GM11168 (cell line): ENCODE results near the gene INPP4B.
"Not testable (repeated sequence)": the region's sequence is repeated elsewhere in the genome, so short reads cannot be mapped to it uniquely, and the experiment has no call there.

ENCODE experiments used
- in situ Hi-C: fragments of 300-500 bp; cut with MboI; formaldehyde crosslinking; loops from one replicate; pipeline ENCODE4 v1.12.0; 2022; ENCODE audit warnings: low sequenced_read_pairs; ENCODE audit not compliant: unreplicated experiment

INPP4B gene

GRCh38 chr4:142081025-142081424 lies 765.1 kb downstream of the INPP4B start:
- in situ Hi-C loops, result no loop called here

GRCh38 chr4:142079959-142080358 lies 766.1 kb downstream of the INPP4B start:
- in situ Hi-C loops, result no loop called here

DNA sequence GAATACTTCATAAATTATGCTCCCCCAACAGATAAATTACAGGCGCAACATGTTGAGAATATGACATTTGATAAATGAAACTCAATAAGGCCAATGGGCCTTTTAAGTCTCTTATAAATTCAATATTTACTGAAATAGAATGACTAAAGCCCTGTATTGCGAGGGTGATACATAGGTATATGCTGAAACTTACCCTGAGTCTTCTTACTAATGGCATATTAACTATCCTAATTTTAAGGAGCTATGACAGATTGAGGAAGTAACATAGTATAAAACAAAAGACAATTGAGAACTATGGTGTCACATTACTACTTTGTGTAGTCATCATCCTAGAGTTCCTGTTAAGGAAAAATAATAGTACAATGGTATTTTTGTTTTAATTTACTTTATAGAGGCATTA lies 769.1 kb downstream of the INPP4B start:
- in situ Hi-C loops, result no loop called here

- in situ Hi-C loops, result not testable (repeated sequence)
Observed at GRCh38 chr4:142068304-142068703, 777.8 kb downstream of the INPP4B start.

- in situ Hi-C loops, result not testable (repeated sequence)
Observed at GRCh38 chr4:142066562-142066961, 779.5 kb downstream of the INPP4B start.

DNA sequence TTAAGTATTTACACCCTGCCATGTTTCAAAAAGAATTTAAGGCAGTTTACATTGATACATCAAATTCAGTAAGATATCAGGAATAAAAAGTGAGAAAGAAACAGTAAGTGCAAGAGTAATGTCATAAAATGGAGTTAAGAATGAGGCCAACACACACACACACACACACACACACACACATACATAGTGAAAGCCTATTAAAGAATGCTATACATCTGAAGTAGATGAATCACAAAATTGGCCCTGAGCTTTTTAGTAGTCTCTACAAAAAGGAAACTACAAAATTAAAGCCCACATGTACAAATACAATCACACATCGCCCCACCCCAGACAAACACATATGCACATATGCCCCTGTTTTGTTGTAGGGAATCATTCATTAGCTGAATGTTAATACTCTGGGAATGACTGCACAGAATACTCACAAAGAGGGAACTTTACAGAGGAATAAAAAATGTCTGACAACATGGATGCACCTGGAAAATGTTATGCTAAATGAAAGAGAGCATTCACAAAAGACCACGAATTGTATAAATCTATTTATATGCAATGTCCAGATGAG lies 780.9 kb downstream of the INPP4B start:
- in situ Hi-C loops, result no loop called here

GRCh38 chr4:142064181-142064580 lies 781.9 kb downstream of the INPP4B start:
- in situ Hi-C loops, result no loop called here

DNA sequence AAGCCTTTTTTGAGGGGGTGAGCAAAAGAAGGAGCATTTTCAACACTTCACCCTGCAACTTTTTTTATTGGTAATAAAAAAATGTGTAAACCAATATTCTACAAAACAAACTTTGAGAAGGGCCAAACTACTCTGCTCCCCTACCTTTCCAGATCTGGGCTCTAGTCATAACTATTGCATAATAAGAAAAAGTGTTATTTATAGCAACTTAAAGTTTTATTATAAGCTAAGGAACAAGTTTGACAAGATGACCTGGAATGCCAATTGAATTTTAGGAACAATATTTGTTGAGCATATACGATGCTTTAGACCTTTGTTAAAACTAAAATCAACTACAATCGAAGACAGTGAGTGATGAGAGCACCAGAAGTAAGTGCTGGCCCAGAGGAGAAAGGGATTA lies 800.1 kb downstream of the INPP4B start:
- in situ Hi-C loops, result no loop called here

- in situ Hi-C loops, result no loop called here
Observed at GRCh38 chr4:142044271-142044670, 801.8 kb downstream of the INPP4B start.

GRCh38 chr4:142043509-142043908 lies 802.6 kb downstream of the INPP4B start:
- in situ Hi-C loops, result no loop called here

DNA sequence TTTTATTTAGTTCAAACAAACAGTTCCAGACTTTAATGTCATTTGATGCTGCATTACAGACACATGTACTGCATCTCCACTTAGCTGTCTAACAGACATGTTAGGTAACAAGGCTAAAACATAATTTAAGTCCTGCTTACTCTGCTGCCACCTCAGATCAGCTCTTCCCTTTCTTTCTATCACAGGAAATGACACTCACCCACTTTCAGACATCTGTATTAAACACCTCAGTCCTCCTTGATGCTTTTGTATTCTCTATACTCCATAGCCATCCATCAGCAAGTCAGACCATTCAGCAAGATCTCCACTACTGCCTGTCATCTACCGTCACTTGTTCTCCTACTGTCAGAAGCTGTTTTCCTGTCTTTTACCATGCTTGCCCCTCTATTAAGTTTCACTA lies 804.3 kb downstream of the INPP4B start:
- in situ Hi-C loops, result no loop called here

DNA sequence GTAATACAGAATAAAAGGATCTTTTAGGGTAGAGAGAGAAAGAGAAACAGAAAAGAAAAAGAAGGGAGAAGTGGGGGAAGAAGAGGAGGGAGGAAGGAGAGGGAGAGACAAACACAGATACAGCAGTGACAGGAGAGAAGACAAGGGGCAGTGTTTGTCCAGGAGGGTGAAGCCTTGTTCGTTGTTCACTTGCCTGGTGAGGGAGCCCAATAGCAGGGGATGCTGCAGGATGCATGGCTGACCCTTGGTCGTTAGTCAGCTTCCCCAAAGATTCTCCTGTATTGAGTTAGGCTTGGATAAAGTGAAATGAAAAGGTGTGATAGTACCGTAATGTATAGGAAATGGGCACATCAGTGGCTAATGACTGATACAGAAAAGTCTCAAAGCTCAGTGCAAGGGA lies 806.1 kb downstream of the INPP4B start:
- in situ Hi-C loops, result no loop called here

- in situ Hi-C loops, result no loop called here
Observed at GRCh38 chr4:142036795-142037583, 809.1 kb downstream of the INPP4B start.

DNA sequence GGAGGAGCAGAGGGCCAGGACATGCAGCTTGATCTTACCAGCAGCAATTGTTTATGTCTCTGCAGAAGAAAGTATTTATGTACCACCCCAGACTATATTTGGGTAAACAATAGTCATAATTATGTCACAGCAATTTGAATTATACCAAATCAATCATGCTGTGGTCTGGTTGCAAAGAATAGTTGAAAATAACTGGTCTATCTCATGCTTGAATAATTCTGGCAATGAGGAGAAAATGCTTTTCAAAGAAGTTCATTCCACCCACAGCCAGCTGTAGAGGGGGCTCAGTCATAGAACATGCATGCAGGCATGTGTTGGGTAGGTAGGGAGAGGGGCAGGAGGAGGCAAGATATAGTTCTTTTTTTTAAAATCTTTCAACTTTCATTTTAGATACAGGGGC lies 810.5 kb downstream of the INPP4B start:
- in situ Hi-C loops, result no loop called here

DNA sequence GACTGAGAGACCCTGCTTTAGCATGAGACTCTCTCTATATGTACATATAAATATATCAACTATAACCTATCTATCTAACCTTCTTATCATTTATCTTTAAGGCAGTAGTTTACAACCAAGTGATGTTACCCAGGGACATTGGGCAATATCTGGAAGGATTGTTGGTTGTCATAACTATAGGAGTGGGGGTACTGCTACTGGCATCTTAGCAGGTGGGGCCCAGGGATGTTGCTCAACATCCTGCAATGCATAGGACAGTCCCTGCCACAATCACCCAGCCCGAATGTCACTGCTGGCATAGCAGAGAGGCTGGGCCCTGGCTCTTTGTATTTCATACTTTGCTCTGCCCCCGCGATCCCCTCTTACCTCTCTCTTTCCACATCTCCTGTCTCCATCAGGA lies 812.0 kb downstream of the INPP4B start:
- in situ Hi-C loops, result no loop called here

- in situ Hi-C loops, result no loop called here
Observed at GRCh38 chr4:142030010-142030409, 816.1 kb downstream of the INPP4B start.

GRCh38 chr4:142021761-142022160 lies 824.3 kb downstream of the INPP4B start:
- in situ Hi-C loops, result no loop called here

GRCh38 chr4:142021181-142021580 lies 824.9 kb downstream of the INPP4B start:
- in situ Hi-C loops, result no loop called here

GRCh38 chr4:142016031-142016430 lies 830.1 kb downstream of the INPP4B start:
- in situ Hi-C loops, result no loop called here

DNA sequence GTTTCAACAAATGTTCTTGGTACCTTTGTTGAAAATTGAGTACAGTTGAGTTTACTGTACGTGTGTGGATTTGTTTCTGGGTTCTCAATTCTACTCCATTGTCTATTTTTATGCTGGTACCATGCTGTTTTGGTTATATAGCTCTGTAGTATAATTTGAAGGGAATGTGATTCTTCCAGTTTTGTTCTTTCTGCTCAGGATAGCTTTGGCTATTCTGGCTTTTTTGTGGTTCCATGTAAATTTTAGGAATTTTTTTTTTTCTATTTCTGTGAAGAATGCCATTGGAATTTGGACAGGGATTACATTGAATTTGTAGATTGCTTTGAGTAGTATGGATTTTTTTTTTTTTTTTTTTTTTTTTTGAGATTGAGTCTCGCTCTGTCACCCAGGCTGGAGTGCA lies 836.4 kb downstream of the INPP4B start:
- in situ Hi-C loops, result no loop called here

GRCh38 chr4:142005519-142005918 lies 840.6 kb downstream of the INPP4B start:
- in situ Hi-C loops, result no loop called here
